PC-3 (cell line): ENCODE results near the gene CLDN16. TPM values are rescaled to one million over a fixed set of nuclear protein-coding genes. Genes with fewer than 3 reads are reported as not detected.
A peak's percentile ranks its signal among the peaks of the same experiment; 100 is the strongest.

ENCODE experiments used
- ATAC-seq: fragments of 200-7000 bp; cut with Tn5 transposase; 2 replicates; pipeline ENCODE4 v1.9.1; 2020; ENCODE audit warnings: mild to moderate bottlenecking, moderate library complexity
- BruUV-seq: library from RNA; stranded (reverse); fragments of 400-500 nt; replicated peaks from 2 replicates; lab custom pipeline; 2021; lab: Mats Ljungman, UMichigan
- CTCF ChIA-PET: fragments of 300-600 bp; sonication (Branson Sonifier 250); formaldehyde crosslinking; loops from one replicate; lab custom pipeline; 2022; ENCODE audit warnings: antibody characterized with exemption; lab: Charles Lee
- POLR2A ChIA-PET: fragments of 300-600 bp; sonication (Branson Sonifier 250); formaldehyde crosslinking; loops from one replicate; lab custom pipeline; 2022; ENCODE audit warnings: antibody characterized with exemption; ENCODE audit not compliant: unreplicated experiment; lab: Charles Lee
- DNase-seq: peaks from one replicate; pipeline ENCODE4 v3.0.0-alpha.2; 2015
- H2AFZ ChIP-seq: fragments of 300-600 bp; sonication (generic); 2 replicates; pipeline ENCODE4 v1.6.0; 2016; ENCODE audit warnings: antibody characterized with exemption, low read length
- H3F3A ChIP-seq: fragments of 300-600 bp; sonication (generic); one replicate; pipeline ENCODE4 v1.6.0; 2017; ENCODE audit warnings: antibody characterized with exemption, low read length, control low read depth, mild to moderate bottlenecking; ENCODE audit not compliant: unreplicated experiment
- H3K27ac ChIP-seq: fragments of 300-600 bp; sonication (generic); 2 replicates; pipeline ENCODE4 v1.5.1; 2016; ENCODE audit warnings: mild to moderate bottlenecking, low read length
- H3K27me3 ChIP-seq: fragments of 300-600 bp; sonication (generic); 2 replicates; pipeline ENCODE4 v1.6.1; 2016; ENCODE audit warnings: low read length, mixed read lengths
- H3K36me3 ChIP-seq: fragments of 300-600 bp; sonication (generic); 2 replicates; pipeline ENCODE4 v1.6.1; 2016; ENCODE audit warnings: low read depth, mixed run types, low read length, mixed read lengths
- H3K4me1 ChIP-seq: fragments of 300-600 bp; sonication (generic); 2 replicates; pipeline ENCODE4 v1.5.1; 2016; ENCODE audit warnings: low read length; ENCODE audit not compliant: insufficient read depth
- H3K4me2 ChIP-seq: fragments of 300-600 bp; sonication (generic); 2 replicates; pipeline ENCODE4 v1.6.0; 2016; ENCODE audit warnings: low read length
- H3K4me3 ChIP-seq: fragments of 300-600 bp; sonication (generic); 2 replicates; pipeline ENCODE4 v1.5.1; 2016; ENCODE audit warnings: mild to moderate bottlenecking, low read length, mixed read lengths
- H3K79me2 ChIP-seq: fragments of 300-600 bp; sonication (generic); 2 replicates; pipeline ENCODE4 v1.6.1; 2017; ENCODE audit warnings: low read length, mixed read lengths
- H3K9ac ChIP-seq: fragments of 300-600 bp; sonication (generic); 2 replicates; pipeline ENCODE4 v1.6.0; 2016; ENCODE audit warnings: mild to moderate bottlenecking, low read length
- H3K9me2 ChIP-seq: fragments of 300-600 bp; sonication (generic); replicated peaks from 2 replicates; pipeline ENCODE4 v1.6.1; 2016; ENCODE audit warnings: mixed run types, low read length, mixed read lengths
- H3K9me3 ChIP-seq: fragments of 300-600 bp; sonication (generic); 2 replicates; pipeline ENCODE4 v1.6.1; 2016; ENCODE audit warnings: low read length, mixed read lengths
- H4K20me1 ChIP-seq: fragments of 300-600 bp; sonication (generic); 2 replicates; pipeline ENCODE4 v1.6.1; 2016; ENCODE audit warnings: low read length, mixed read lengths
- EZH2 ChIP-seq: fragments of 300-600 bp; sonication (generic); IDR thresholded peaks from one replicate; pipeline ENCODE4 v1.6.1; 2017; ENCODE audit warnings: antibody characterized with exemption, mild to moderate bottlenecking, low read length; ENCODE audit not compliant: unreplicated experiment
- EZH2phosphoT487 ChIP-seq: fragments of 300-600 bp; sonication (generic); IDR thresholded peaks from 2 replicates; pipeline ENCODE4 v1.6.1; 2018; ENCODE audit warnings: mild to moderate bottlenecking, antibody characterized with exemption, low read length, borderline replicate concordance
- intact Hi-C: fragments of 100-400 bp; cut with micrococcal nuclease; formaldehyde crosslinking; loops from 2 replicates; pipeline ENCODE4 v1.9.0; 2023
- total RNA-seq: library from RNA; depleted of rRNA; stranded (reverse); fragments of >200 nt; gene quantifications from 2 replicates; pipeline ENCODE4 v1.2.3, GENCODE V29; 2014
- TF ChIP-seq, protein P1 (sequence below): fragments of 300-600 bp; sonication (generic); conservative IDR thresholded peaks from 2 replicates; pipeline ENCODE4 v1.5.1; 2017; ENCODE audit warnings: antibody characterized with exemption, low read depth, mild to moderate bottlenecking, low read length

CLDN16 gene
- total RNA-seq, 1 experiment from 2014 or later = not detected

DNA sequence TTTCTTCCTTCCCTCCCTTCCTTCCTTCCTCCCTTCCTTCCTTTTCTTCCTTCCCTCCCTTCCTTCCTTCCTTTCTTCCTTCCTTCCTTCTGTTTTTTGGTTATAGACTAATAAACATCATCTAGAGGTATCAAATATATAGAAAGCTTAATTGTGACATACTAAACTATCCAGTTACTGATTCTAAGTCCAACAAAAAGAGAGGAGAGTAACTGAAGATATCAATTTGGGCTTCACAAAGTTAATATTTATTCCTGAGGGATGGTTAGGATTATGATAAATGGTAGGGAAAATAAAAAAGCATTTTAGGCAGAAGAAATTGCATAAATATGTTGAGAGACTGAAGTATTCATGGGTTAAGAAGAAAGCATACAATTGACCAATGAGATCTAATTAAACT is 7.8 kb upstream of the CLDN16 start:
- Histone ChIP-seq H3K9ac (no peak overlapping the region), H3K4me2 (no peak overlapping the region), H3F3A (peaks cover 7% of the 10 kb centered on the region), H2AFZ (no peak overlapping the region), H3K27ac (no peak overlapping the region), H3K27me3 (no peaks in the 10 kb centered on the region), H3K9me3 (no peaks in the 10 kb centered on the region), H4K20me1 (no peaks in the 10 kb centered on the region), H3K4me1 (peaks cover 62% of the 10 kb centered on the region), H3K79me2 (no peaks in the 10 kb centered on the region), H3K36me3 (no peaks in the 10 kb centered on the region), H3K9me2 (no peaks in the 10 kb centered on the region), H3K4me3 (no peak overlapping the region)
- no peak for ATAC-seq
- no TSS peak for BruUV-seq
- ChIA-PET POLR2A (no interaction called here), CTCF (no interaction called here)
- intact Hi-C loops = loop anchor here (5.0 to 10.0 kb wide), 3 partner anchors 363 to 685 kb away; no protein-coding TSS in a partner anchor
- TF ChIP-seq EZH2phosphoT487 = no peak
- TF ChIP-seq, protein P1, sequence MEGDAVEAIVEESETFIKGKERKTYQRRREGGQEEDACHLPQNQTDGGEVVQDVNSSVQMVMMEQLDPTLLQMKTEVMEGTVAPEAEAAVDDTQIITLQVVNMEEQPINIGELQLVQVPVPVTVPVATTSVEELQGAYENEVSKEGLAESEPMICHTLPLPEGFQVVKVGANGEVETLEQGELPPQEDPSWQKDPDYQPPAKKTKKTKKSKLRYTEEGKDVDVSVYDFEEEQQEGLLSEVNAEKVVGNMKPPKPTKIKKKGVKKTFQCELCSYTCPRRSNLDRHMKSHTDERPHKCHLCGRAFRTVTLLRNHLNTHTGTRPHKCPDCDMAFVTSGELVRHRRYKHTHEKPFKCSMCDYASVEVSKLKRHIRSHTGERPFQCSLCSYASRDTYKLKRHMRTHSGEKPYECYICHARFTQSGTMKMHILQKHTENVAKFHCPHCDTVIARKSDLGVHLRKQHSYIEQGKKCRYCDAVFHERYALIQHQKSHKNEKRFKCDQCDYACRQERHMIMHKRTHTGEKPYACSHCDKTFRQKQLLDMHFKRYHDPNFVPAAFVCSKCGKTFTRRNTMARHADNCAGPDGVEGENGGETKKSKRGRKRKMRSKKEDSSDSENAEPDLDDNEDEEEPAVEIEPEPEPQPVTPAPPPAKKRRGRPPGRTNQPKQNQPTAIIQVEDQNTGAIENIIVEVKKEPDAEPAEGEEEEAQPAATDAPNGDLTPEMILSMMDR = no peak
- no peak for TF ChIP-seq EZH2
- DNase-seq = no peak

DNA sequence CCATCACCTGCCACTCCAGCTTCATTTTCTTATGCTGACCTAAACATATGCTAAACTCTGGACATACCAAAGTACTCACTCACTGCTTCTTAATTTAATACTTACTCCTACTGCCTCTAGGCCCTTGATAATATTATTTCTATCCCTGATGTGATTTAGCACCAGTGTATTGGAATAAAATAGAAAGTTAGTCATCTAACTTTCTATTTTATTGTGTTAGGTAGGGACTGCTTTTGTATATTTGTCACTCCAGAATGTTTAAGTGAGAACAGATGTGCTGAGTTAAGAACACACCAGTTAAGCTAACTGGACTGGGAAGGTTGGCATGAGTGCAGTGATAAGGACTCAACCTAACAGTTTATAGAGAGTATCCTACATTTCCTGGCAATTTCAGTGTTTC is 6.5 kb upstream of the CLDN16 start:
- H3K27me3 ChIP-seq = no peaks in the 10 kb centered on the region
- no peaks in the 10 kb centered on the region for H4K20me1 ChIP-seq
- CTCF ChIA-PET = interaction anchor here (0.7 kb wide), 1 partner anchor 61 kb away, joined by 4 read pairs; no protein-coding TSS in a partner anchor
- no peak for ATAC-seq
- no peak overlapping the region for H3K4me3 ChIP-seq
- TF ChIP-seq EZH2phosphoT487 (no peak), EZH2 (no peak)
- peak overlapping the region; percentile 53 for H3K27ac ChIP-seq
- H3K9me2 ChIP-seq = no peaks in the 10 kb centered on the region
- peak; percentile 18 for DNase-seq
- peaks cover 10% of the 10 kb centered on the region for H3F3A ChIP-seq
- no peaks in the 10 kb centered on the region for H3K36me3 ChIP-seq
- no peak overlapping the region for H2AFZ ChIP-seq
- no peaks in the 10 kb centered on the region for H3K79me2 ChIP-seq
- H3K4me1 ChIP-seq = peaks cover 69% of the 10 kb centered on the region
- peak overlapping the region; percentile 29 for H3K4me2 ChIP-seq
- H3K9ac ChIP-seq = no peak overlapping the region
- no peaks in the 10 kb centered on the region for H3K9me3 ChIP-seq
- POLR2A ChIA-PET = no interaction called here
- intact Hi-C loops = loop anchor here (5.0 to 10.0 kb wide), 3 partner anchors 364 to 683 kb away; no protein-coding TSS in a partner anchor
- no TSS peak for BruUV-seq

DNA sequence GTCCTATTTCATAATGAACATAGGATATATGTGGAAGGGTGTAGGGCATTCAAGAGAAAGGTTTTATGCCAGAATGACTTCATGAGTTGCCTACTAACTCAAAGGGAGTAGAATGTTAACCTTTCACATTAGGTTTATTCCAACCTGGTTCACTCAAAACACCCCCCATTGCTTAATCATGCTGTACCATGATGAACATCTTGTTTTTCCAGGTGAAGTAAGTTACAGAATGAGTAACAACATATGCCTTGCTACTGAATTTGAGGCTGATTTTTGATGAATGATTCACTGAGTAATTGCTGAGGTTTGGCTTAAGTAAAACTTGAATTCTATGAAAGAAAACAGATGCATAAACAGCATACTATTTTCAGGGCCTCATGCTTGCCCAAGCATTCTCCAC is 5.9 kb upstream of the CLDN16 start:
- POLR2A ChIA-PET = no interaction called here
- Histone ChIP-seq H3K36me3 (no peaks in the 10 kb centered on the region), H3K9me3 (no peaks in the 10 kb centered on the region), H2AFZ (no peak overlapping the region), H3K79me2 (no peaks in the 10 kb centered on the region), H3K27me3 (no peaks in the 10 kb centered on the region), H3K4me2 (peak overlapping the region; percentile 29), H4K20me1 (no peaks in the 10 kb centered on the region), H3K4me3 (no peak overlapping the region), H3K9ac (no peak overlapping the region), H3K27ac (peak overlapping the region; percentile 53), H3K9me2 (no peaks in the 10 kb centered on the region), H3F3A (peaks cover 10% of the 10 kb centered on the region), H3K4me1 (peaks cover 76% of the 10 kb centered on the region)
- CTCF ChIA-PET = interaction anchor here (0.7 kb wide), 1 partner anchor 60 kb away, joined by 4 read pairs; no protein-coding TSS in a partner anchor
- TF ChIP-seq, protein P1 = no peak
- DNase-seq (peak; percentile 91), ATAC-seq (no peak)
- no TSS peak for BruUV-seq
- intact Hi-C loops = loop anchor here (5.0 to 10.0 kb wide), 3 partner anchors 365 to 683 kb away; no protein-coding TSS in a partner anchor
